VCaP (cell line): ENCODE measurements around the gene LGALS9.
"Not testable (repeated sequence)": the region's sequence is repeated elsewhere in the genome, so short reads cannot be mapped to it uniquely, and the experiment has no call there.

Experiments used
- H3K27ac ChIP-seq: fragments of 450-650 bp; 2 replicates; pipeline ENCODE4 v1.5.1; 2017
- TF ChIP-seq, protein P1 (sequence below): fragments of 450-650 bp; conservative IDR thresholded peaks from 2 replicates; pipeline ENCODE4 v1.5.1; 2017; ENCODE audit warnings: mild to moderate bottlenecking, moderate library complexity

LGALS9 gene

DNA sequence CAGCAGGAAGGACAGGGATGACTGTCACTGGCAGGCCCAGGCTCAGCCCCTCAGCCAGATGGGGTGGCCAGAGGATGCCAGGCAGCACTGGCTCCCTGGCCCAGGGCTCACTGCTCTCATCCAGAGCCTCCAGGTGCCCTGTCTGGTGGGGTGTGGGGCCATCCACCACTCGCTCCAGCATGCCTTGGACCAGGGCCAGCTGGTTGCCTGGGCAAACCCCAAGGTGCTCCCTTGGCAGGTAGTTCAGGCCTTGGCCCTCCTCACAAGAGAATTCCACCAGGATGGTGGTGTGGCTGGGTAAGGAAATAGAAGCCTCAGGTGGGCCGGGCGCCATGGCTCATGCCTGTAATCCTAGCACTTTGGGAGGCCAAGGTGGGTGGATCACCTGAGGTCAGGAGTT is 29.4 kb downstream of the LGALS9 start:
- H3K27ac ChIP-seq: no peak overlapping the region
- TF ChIP-seq, protein P1, sequence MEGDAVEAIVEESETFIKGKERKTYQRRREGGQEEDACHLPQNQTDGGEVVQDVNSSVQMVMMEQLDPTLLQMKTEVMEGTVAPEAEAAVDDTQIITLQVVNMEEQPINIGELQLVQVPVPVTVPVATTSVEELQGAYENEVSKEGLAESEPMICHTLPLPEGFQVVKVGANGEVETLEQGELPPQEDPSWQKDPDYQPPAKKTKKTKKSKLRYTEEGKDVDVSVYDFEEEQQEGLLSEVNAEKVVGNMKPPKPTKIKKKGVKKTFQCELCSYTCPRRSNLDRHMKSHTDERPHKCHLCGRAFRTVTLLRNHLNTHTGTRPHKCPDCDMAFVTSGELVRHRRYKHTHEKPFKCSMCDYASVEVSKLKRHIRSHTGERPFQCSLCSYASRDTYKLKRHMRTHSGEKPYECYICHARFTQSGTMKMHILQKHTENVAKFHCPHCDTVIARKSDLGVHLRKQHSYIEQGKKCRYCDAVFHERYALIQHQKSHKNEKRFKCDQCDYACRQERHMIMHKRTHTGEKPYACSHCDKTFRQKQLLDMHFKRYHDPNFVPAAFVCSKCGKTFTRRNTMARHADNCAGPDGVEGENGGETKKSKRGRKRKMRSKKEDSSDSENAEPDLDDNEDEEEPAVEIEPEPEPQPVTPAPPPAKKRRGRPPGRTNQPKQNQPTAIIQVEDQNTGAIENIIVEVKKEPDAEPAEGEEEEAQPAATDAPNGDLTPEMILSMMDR: no peak

DNA sequence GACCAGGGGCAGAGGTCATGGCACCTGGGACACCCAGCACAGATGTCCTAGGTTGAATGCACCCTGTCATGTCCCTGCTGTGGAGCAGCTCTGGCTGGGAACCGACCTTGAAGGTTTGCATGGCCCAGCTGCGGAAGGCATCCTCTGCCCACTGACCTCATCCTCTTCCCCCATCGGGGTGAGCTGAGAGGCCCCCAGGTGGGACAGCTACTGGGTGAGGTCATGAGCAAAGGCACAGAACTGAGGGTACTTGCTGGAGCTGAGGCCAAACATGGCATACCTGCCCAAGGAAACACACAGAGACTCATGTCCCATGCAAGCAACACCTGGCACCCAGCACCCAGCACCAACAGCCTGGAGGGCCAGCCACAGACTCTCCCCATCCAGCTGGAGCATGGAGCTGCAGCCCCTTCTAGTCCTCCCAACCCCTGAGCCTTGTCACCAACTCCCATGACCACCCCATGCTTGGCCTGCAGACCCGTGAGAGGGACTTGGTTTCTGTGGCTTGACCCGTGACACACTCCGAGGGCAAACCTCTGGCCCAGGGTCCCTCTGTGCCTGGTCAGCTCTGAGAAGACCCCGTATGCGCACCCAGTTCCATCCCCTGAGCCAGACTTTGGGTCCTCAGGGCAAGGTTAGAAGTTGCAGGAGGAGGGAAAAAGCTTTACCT is 33.1 kb downstream of the LGALS9 start:
- H3K27ac ChIP-seq: no peak overlapping the region
- TF ChIP-seq, protein P1: no peak

DNA sequence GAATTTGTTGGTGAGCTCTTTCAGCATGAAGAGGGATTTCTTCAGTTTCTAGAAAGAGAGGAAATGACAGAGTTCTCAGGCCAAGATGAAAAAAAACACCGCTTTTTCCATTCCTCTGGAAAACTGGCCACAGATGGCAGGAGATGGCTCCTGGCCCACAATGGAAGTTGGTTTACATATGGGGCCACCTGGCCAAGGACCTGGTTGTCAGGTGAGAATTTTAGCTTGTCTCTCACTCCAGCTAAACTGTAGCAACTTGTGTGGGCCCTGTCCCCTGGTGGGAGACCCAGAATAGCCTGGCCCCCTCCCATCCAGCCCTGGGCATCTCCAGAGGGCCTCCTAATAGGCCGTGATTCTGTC is 33.6 kb downstream of the LGALS9 start:
- no peak overlapping the region for H3K27ac ChIP-seq
- TF ChIP-seq, protein P1: no peak

DNA sequence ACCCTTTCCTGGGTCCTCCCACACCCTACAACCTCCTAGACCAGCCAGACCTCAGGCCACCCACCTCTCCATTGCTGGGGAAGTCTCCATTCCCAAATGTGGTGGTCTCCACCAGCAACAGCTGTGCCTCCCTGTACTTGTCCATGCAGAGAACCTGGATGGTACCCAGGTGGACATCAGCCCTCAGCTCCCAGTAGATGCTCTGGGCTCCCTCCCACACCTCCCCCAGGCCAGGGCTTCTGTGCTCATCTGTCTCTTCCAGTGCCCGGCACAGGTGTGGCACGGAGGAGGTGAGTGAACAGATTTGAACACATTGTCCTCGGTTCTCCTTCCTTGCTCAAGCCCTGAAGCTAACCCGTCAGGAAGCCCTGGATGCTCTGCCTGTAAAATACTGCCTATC is 34.6 kb downstream of the LGALS9 start:
- no peak overlapping the region for H3K27ac ChIP-seq
- TF ChIP-seq, protein P1: no peak

DNA sequence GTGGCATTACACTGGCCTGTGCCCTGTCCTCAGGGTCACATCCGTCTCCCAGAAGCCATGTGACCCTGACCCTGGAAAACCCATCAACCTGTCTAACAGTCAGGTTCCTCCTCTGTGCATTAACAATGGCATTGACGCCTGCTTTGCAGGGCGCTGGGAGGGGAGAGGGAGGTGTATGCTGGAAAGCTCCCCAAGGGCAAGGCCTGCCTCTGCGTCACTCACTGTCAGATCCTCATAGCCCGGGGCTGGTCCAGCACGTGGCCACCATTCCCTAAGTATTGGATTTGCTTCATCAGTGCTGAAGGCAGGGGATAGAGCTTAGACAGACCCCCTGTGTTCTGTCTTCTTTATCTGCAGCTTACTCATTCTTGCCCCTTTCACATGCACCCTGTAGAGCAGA is 35.3 kb downstream of the LGALS9 start:
- H3K27ac ChIP-seq: not testable (repeated sequence)

DNA sequence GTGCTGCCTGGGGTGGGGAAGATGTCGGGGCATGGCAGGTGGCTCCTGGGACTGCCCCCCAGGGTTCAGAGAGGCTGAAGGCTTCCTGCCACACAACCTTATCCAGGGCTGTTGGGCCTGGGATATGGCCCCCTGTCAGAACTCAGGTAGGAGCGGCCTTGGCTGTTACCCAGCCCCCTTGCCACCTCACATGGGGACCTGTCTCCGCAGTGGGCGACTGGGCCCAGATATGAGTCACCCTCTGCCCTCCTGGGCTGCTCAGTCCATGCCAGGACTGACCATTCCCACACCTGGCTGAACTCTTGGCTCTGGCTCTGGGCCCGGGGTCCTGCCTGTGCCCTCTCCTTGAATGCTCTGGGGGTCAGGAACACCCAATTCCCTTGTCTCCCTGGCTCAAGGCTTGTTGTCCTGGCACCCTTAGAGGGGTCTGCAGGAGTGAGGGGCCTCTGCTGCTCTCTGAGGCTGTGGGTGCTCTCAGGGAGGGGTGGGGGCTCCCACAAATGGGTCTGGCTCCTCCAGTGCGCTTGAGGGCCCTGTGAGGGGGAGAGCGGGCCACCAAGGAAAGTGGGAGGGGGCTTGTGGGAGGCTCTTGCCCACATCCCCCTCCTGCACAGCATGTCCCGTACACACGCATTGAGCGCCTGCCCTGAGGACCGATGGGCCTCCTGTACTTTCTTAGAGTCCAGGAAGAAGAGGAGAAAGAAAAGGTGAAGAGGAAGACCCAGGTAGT is 36.0 kb downstream of the LGALS9 start:
- TF ChIP-seq, protein P1: no peak
- H3K27ac ChIP-seq: no peak overlapping the region

DNA sequence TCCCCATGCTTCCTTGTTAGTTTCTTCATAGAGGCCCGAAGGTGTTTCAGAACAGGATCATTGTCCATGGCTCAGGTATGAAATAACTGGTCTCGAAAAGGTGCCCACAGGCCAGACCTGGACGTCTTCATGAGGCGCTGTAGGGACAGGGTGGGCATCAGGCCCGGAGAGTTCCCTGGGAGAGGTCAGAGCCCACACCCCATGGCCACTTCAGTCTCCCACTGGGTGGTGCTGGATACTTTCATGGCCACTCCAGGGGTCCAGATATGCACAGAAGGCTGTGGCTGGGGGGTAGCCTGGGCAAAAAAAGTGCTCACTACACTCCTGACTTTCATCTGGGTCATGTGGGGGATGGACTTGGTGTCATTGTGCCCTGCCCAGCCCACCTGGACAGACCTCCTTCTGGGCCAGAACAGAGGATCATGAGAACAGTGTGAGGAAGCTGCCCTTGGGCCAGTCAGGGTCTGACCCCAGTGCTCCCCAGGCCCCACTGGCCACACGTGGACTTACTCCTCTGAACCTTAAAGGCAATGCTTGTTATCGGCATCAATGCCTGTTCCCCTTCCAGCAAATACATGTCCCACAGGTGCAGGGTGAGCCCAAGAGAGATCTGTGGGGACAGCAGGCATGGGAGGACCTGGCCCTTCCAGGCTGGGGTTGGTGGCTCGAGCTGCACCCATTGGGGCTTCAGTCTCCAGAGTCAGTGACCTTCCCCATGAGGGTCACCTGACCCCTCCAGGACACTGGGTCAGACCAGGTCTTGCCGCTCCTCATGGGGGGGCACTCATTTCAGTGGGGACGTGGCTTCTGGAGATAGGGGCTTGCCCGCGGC is 36.9 kb downstream of the LGALS9 start:
- TF ChIP-seq, protein P1: no peak
- no peak overlapping the region for H3K27ac ChIP-seq
